SK-N-SH (cell line): ENCODE results near the gene HILPDA. TPM values are rescaled to one million over a fixed set of nuclear protein-coding genes. Genes with fewer than 3 reads are reported as not detected.

Experiments used
- CTCF ChIA-PET: fragments of 300-600, 350-600 bp; formaldehyde crosslinking; extraction: SDS; loops from one replicate; lab custom pipeline; 2021; lab: Yijun Ruan, JAX
- POLR2A ChIA-PET: fragments of 350-600 bp; sonication (Branson Sonifier 250); formaldehyde crosslinking; extraction: SDS; loops from one replicate; lab custom pipeline; 2020; ENCODE audit warnings: antibody characterized with exemption, inconsistent platforms; lab: Yijun Ruan, JAX
- DNase-seq: peaks from one replicate; pipeline ENCODE4 v3.0.0; 2012
- H2AFZ ChIP-seq: fragments of 200-600 bp; sonication (generic); 2 replicates; pipeline ENCODE4 v1.8.1; 2016; ENCODE audit warnings: antibody characterized with exemption, mild to moderate bottlenecking, low read depth
- H3F3A ChIP-seq: fragments of 200-600 bp; sonication (generic); replicated peaks from 2 replicates; pipeline ENCODE3; 2016; ENCODE audit warnings: antibody characterized with exemption, mild to moderate bottlenecking; ENCODE audit not compliant: insufficient read depth
- H3K27ac ChIP-seq, 2 experiments: fragments of 200-500 bp in 1 of 2; fragments of 200-600 bp in 1 of 2; sonication (Bioruptor generic) in 1 of 2; sonication (generic), shearing (Covaris generic) in 1 of 2; 2 replicates each; pipeline versions ENCODE4 v1.5.1 to v1.6.1; 2014 to 2016; ENCODE audit warnings: low read depth in 2 of 2, inconsistent platforms in 1 of 2, low read length in 1 of 2, mild to moderate bottlenecking in 1 of 2, mixed read lengths in 1 of 2
- H3K27me3 ChIP-seq: fragments of 200-600 bp; sonication (generic), shearing (Covaris generic); 2 replicates; pipeline ENCODE4 v1.6.1; 2016; ENCODE audit warnings: mixed run types; ENCODE audit not compliant: insufficient read depth
- H3K36me3 ChIP-seq, 2 experiments: fragments of 200-500 bp in 1 of 2; fragments of 200-600 bp in 1 of 2; sonication (Bioruptor generic) in 1 of 2; sonication (generic) in 1 of 2; replicated peaks in 1 of 2; 2 replicates each; pipeline versions ENCODE3 to v1.5.1; 2014 to 2016; ENCODE audit warnings: low read length in 1 of 2, mild to moderate bottlenecking in 1 of 2; ENCODE audit not compliant: insufficient read depth in 2 of 2, control insufficient read depth in 1 of 2
- H3K4me1 ChIP-seq, 2 experiments: fragments of 200-500 bp in 1 of 2; fragments of 200-600 bp in 1 of 2; sonication (Bioruptor generic) in 1 of 2; sonication (generic), shearing (Covaris generic) in 1 of 2; 2 replicates each; pipeline versions ENCODE4 v1.5.1 to v1.6.1; 2014 to 2016; ENCODE audit warnings: low read depth in 1 of 2, low read length in 1 of 2, mixed run types in 1 of 2; ENCODE audit not compliant: insufficient read depth in 2 of 2, control insufficient read depth in 1 of 2
- H3K4me2 ChIP-seq: fragments of 200-600 bp; sonication (generic), shearing (Covaris generic); 2 replicates; pipeline ENCODE4 v1.6.1; 2017; ENCODE audit warnings: mixed run types
- H3K4me3 ChIP-seq, 2 experiments: fragments of 200-500 bp in 1 of 2; fragments of 200-600 bp in 1 of 2; sonication (Bioruptor generic) in 1 of 2; sonication (generic), shearing (Covaris generic) in 1 of 2; 2 replicates each; pipeline versions ENCODE4 v1.5.1 to v1.8.1; 2014 to 2016; ENCODE audit warnings: low read depth in 2 of 2, inconsistent platforms in 1 of 2, low read length in 1 of 2, mild to moderate bottlenecking in 1 of 2, mixed read lengths in 1 of 2, moderate library complexity in 1 of 2
- H3K79me2 ChIP-seq: fragments of 200-600 bp; sonication (generic); 2 replicates; pipeline ENCODE4 v1.8.1; 2017; ENCODE audit warnings: mild to moderate bottlenecking; ENCODE audit not compliant: insufficient read depth
- H3K9ac ChIP-seq: fragments of 200-600 bp; sonication (generic); 2 replicates; pipeline ENCODE4 v1.6.1; 2017; ENCODE audit warnings: mixed run types
- H3K9me2 ChIP-seq: fragments of 200-600 bp; sonication (generic); 2 replicates; pipeline ENCODE4 v1.6.1; 2017; ENCODE audit warnings: mixed run types
- H3K9me3 ChIP-seq: fragments of 200-600 bp; sonication (generic); 2 replicates; pipeline ENCODE4 v1.6.1; 2017; ENCODE audit warnings: mixed run types, mild to moderate bottlenecking, moderate library complexity
- H4K20me1 ChIP-seq: fragments of 200-600 bp; sonication (generic); 2 replicates; pipeline ENCODE4 v1.6.1; 2017; ENCODE audit warnings: mild to moderate bottlenecking, mixed run types; ENCODE audit not compliant: insufficient read depth
- CTCF ChIP-seq: fragments of 200-600 bp; sonication (generic); IDR thresholded peaks from 2 replicates; pipeline ENCODE4 v1.6.1; 2017; ENCODE audit warnings: antibody characterized with exemption, mild to moderate bottlenecking, moderate library complexity
- ELF1 ChIP-seq: IDR thresholded peaks from 2 replicates; pipeline ENCODE4 v1.4.0; 2012
- EZH2phosphoT487 ChIP-seq: fragments of 200-600 bp; sonication (generic); IDR thresholded peaks from 2 replicates; pipeline ENCODE4 v1.6.1; 2017; ENCODE audit warnings: low read depth, mixed run types, mild to moderate bottlenecking, antibody characterized with exemption, moderate library complexity, borderline replicate concordance
- FOXJ3 ChIP-seq: sonication (generic); formaldehyde crosslinking; IDR thresholded peaks from 2 replicates; pipeline ENCODE4 v1.5.1; 2020; ENCODE audit warnings: mild to moderate bottlenecking, missing genetic modification reagents
- FOXM1 ChIP-seq: IDR thresholded peaks from 2 replicates; pipeline ENCODE4 v1.4.0; 2012; ENCODE audit warnings: low read depth, mild to moderate bottlenecking
- GABPA ChIP-seq: IDR thresholded peaks from 2 replicates; pipeline ENCODE4 v1.4.0; 2012; ENCODE audit warnings: low read depth, mild to moderate bottlenecking
- IRF3 ChIP-seq: fragments of 150-350 bp; IDR thresholded peaks from 2 replicates; pipeline ENCODE4 v1.6.1; 2016; ENCODE audit warnings: mild to moderate bottlenecking, low read depth, low read length
- JUND ChIP-seq: IDR thresholded peaks from 2 replicates; pipeline ENCODE4 v1.4.0; 2012
- MAX ChIP-seq: IDR thresholded peaks from 2 replicates; pipeline ENCODE4 v1.4.0; 2012; ENCODE audit warnings: low read depth
- MXI1 ChIP-seq: IDR thresholded peaks from 2 replicates; pipeline ENCODE4 v1.6.1; 2012; ENCODE audit warnings: mild to moderate bottlenecking, low read depth, low read length, improper control_type of control experiment
- NFIC ChIP-seq: IDR thresholded peaks from 2 replicates; pipeline ENCODE4 v1.4.0; 2012; ENCODE audit warnings: borderline replicate concordance
- POLR2AphosphoS5 ChIP-seq: IDR thresholded peaks from 2 replicates; pipeline ENCODE4 v1.6.1; 2012; ENCODE audit warnings: low read depth, low read length
- SIN3A ChIP-seq: IDR thresholded peaks from 2 replicates; pipeline ENCODE4 v1.6.1; 2012; ENCODE audit warnings: low read depth, mild to moderate bottlenecking, low read length, moderate library complexity, borderline replicate concordance
- SMC3 ChIP-seq: IDR thresholded peaks from 2 replicates; pipeline ENCODE4 v1.6.1; 2012; ENCODE audit warnings: low read depth, low read length, improper control_type of control experiment
- USF2 ChIP-seq: fragments of 150-350 bp; IDR thresholded peaks from 2 replicates; pipeline ENCODE4 v1.6.1; 2017; ENCODE audit warnings: antibody characterized with exemption, low read length, low read depth, borderline replicate concordance
- YY1 ChIP-seq: IDR thresholded peaks from 2 replicates; pipeline ENCODE4 v1.4.0; 2012; ENCODE audit warnings: low read depth, mild to moderate bottlenecking
- WGBS: methylation state at CpG from one replicate; pipeline ENCODE4 v1.1.6; 2017; ENCODE audit warnings: low lambda C conversion rate; 5-methylcytosine and 5-hydroxymethylcytosine counted together
- polyA plus RNA-seq, 3 experiments: library from polyadenylated mRNA; depleted of rRNA; stranded (reverse); fragments of >200 nt; gene quantifications; 2 replicates each; pipeline ENCODE4 v1.2.3, GENCODE V29; 2012

HILPDA gene
- polyA plus RNA-seq, 1 of the 3 experiments (the other 2 are of a cell fraction): 24.0 TPM

GRCh38 chr7:128407233-128407589 is 48.5 kb upstream of the HILPDA start:
- Histone ChIP-seq H3K4me1 (peaks cover 27 to 36% of the 10 kb centered on the region in 2 experiments; a peak in 2 of 4 replicates), H3K27ac (no peak overlapping the region), H3F3A (peaks cover 32% of the 10 kb centered on the region), H3K4me3 (no peak overlapping the region), H3K36me3 (peaks cover 5 to 9% of the 10 kb centered on the region in 2 experiments), H3K27me3 (no peaks in the 10 kb centered on the region), H2AFZ (no peak overlapping the region), H3K79me2 (peaks cover 22% of the 10 kb centered on the region), H3K4me2 (no peak overlapping the region), H3K9ac (no peak overlapping the region), H3K9me3 (no peaks in the 10 kb centered on the region), H4K20me1 (peaks cover 14% of the 10 kb centered on the region; the same call in 1 of the 2 replicates), H3K9me2 (no peaks in the 10 kb centered on the region)
- ChIA-PET CTCF (interaction anchor here (0.6 to 50.3 kb wide), 7 partner anchors 10 to 476 kb away, joined by 3 to 1901 read pairs (median 29); partner anchors contain the start of genes HILPDA, IMPDH1 and RBM28), POLR2A (interaction anchor here (1.2 kb wide), 2 partner anchors 20 to 60 kb away, joined by 3 to 4 read pairs; no protein-coding TSS in a partner anchor)
- no peak for TF ChIP-seq EZH2phosphoT487
- DNase-seq: peak; percentile 39
- 96% methylated on average over 4 of the region's 7 CpGs for WGBS

- Histone ChIP-seq H3K4me2 (peak overlapping the region; percentile 98), H3K4me3 (peak overlapping the region in 1 of 2 experiments; percentile 83; a peak in 1 of 4 replicates), H3K9me2 (no peaks in the 10 kb centered on the region), H3K4me1 (peaks cover 27 to 36% of the 10 kb centered on the region in 2 experiments; a peak in 2 of 4 replicates), H3K9me3 (no peaks in the 10 kb centered on the region), H3K79me2 (peaks cover 22% of the 10 kb centered on the region), H4K20me1 (peaks cover 14% of the 10 kb centered on the region; the same call in 1 of the 2 replicates), H3K9ac (no peak overlapping the region), H3K36me3 (peaks cover 0 to under 1% of the 10 kb centered on the region in 2 experiments), H3F3A (peaks cover 32% of the 10 kb centered on the region), H3K27me3 (no peaks in the 10 kb centered on the region), H2AFZ (no peak overlapping the region), H3K27ac (no peak overlapping the region)
- ChIA-PET CTCF (interaction anchor here (0.7 to 50.3 kb wide), 8 partner anchors 9 to 476 kb away, joined by 3 to 1901 read pairs (median 20); partner anchors contain the start of genes HILPDA, IMPDH1 and RBM28), POLR2A (interaction anchor here (0.9 to 1.2 kb wide), 4 partner anchors 9 to 61 kb away, joined by 3 to 4 read pairs (median 4); no protein-coding TSS in a partner anchor)
- 90% methylated on average over 9 of the region's 11 CpGs for WGBS
- no peak for TF ChIP-seq SIN3A
- TF ChIP-seq NFIC: no peak
- TF ChIP-seq USF2: no peak
- no peak for TF ChIP-seq ELF1
- no peak for TF ChIP-seq SMC3
- no peak for TF ChIP-seq MXI1
- no peak for TF ChIP-seq POLR2AphosphoS5
- no peak for TF ChIP-seq IRF3
- TF ChIP-seq YY1: no peak
- TF ChIP-seq FOXJ3 (CRISPR knock-in tag): no peak
- no peak for TF ChIP-seq JUND
- no peak for TF ChIP-seq GABPA
- TF ChIP-seq MAX: no peak
- TF ChIP-seq CTCF: no peak
- TF ChIP-seq FOXM1: no peak
- peak; percentile 34 for DNase-seq
Measured at GRCh38 chr7:128407751-128408708, 47.6 kb upstream of the HILPDA start.
